Bronchial epithelial cell (primary cell): ENCODE measurements around the gene TRIM40. TPM values are rescaled to one million over a fixed set of nuclear protein-coding genes. Genes with fewer than 3 reads are reported as not detected.

Source experiments
- DNase-seq: peaks from one replicate; pipeline ENCODE4 v3.0.0-alpha.2; 2010; ENCODE audit warnings: low read depth
- FAIRE-seq: peaks from 2 replicates; lab custom pipeline; 2011; peaks lifted over from hg19 to GRCh38; lab: Jason Lieb, UNC
- H3K27me3 ChIP-seq: 2 replicates; pipeline ENCODE4 v1.5.1; 2011; ENCODE audit warnings: low read length; ENCODE audit not compliant: control insufficient read depth, insufficient read depth
- H3K36me3 ChIP-seq: 2 replicates; pipeline ENCODE4 v1.5.1; 2011; ENCODE audit warnings: low read length; ENCODE audit not compliant: control insufficient read depth, insufficient read depth
- H3K4me3 ChIP-seq: 2 replicates; pipeline ENCODE4 v1.5.1; 2011; ENCODE audit warnings: mild to moderate bottlenecking, low read depth, low read length, control low read depth
- total RNA-seq: library from RNA; depleted of rRNA; stranded (reverse); fragments of >200 nt; gene quantifications from 2 replicates; pipeline ENCODE4 v1.2.1, GENCODE V29; 2014
- TF ChIP-seq, protein P1 (sequence below): IDR thresholded peaks from 2 replicates; pipeline ENCODE4 v1.5.1; 2011; ENCODE audit warnings: mild to moderate bottlenecking, moderate library complexity, low read length, control low read depth, inconsistent platforms; ENCODE audit not compliant: insufficient read depth, severe bottlenecking

TRIM40 gene
- total RNA-seq, 1 donor from 2014 or later = not detected

DNA sequence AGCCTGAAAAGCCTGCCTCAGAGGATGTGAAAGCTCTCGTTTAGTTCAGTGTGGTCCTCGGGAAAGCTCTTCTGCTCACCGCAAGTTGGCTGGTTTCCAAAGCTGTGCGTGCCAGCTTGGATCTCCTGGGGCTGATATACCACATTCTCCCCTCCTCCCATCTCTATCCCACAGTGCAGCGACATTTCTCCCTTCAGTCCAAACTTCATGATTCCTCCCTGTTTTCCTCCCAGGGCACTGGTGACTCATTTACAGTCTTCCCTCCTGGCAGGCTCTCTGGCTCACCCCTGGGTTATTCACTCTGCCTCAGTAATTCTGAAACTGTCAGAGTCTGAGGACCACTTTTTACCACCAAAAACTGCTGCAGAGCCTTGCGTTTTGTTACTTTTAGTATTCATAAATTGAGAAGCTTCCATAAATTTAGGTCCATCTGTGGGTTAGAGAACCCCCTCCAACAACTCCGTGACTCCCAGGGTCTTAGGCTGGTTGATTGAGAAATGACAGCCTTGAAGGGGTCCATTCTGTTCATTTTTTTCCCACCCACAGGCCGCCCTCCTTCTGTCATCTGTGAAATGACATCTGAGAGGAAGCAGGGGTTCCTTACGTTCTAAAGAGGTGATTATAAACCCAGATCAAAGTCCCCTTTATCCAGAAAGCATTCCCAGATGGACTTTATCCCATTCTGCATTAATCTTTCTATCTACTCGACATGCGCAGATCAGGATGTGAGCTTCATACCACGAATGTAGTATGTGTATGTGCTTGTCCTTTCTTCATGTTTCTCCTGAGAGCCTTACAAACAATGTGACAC, 19.0 kb downstream of the TRIM40 start:
- H3K27me3 ChIP-seq = no peaks in the 10 kb centered on the region
- peak; percentile 69 for DNase-seq
- H3K4me3 ChIP-seq = no peak overlapping the region
- TF ChIP-seq, protein P1, sequence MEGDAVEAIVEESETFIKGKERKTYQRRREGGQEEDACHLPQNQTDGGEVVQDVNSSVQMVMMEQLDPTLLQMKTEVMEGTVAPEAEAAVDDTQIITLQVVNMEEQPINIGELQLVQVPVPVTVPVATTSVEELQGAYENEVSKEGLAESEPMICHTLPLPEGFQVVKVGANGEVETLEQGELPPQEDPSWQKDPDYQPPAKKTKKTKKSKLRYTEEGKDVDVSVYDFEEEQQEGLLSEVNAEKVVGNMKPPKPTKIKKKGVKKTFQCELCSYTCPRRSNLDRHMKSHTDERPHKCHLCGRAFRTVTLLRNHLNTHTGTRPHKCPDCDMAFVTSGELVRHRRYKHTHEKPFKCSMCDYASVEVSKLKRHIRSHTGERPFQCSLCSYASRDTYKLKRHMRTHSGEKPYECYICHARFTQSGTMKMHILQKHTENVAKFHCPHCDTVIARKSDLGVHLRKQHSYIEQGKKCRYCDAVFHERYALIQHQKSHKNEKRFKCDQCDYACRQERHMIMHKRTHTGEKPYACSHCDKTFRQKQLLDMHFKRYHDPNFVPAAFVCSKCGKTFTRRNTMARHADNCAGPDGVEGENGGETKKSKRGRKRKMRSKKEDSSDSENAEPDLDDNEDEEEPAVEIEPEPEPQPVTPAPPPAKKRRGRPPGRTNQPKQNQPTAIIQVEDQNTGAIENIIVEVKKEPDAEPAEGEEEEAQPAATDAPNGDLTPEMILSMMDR = no peak
- no peaks in the 10 kb centered on the region for H3K36me3 ChIP-seq
- no peak for FAIRE-seq

DNA sequence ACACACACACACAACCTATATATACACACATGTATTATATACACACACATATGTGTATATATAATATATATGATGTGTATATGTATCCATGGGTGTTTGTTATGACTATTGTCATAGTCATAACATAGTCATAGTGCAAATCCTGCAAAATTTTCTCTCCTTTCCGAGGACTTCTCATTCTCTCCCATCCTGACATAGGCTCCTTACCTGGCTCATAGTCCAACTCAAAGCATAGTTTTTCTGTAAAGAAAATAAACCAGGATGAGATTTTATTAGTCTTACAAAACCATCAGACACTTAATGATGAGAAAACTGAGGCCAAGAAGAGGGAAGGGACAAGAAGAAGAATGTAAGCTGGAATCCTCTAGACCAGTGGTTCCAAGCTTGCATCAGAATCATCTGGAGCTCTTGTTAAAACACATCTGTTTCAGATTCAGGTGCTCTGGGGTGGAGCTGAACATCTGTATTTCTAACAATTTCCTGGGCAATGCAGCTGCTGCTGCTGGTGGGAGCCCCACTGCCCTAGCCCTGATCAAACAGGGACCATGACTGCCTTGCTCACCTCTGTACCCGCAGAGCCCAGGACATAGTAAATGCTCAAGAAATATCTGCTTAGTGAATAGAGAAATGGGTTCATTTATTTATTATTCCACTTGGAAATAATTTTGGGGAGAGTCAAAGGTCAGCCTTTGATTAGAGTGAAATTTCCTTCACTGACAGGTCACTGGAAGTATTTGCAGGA, 19.8 kb downstream of the TRIM40 start:
- Histone ChIP-seq H3K36me3 (no peaks in the 10 kb centered on the region), H3K27me3 (no peaks in the 10 kb centered on the region), H3K4me3 (no peak overlapping the region)
- DNase-seq (peak; percentile 37), FAIRE-seq (no peak)
- TF ChIP-seq, protein P1 = no peak

DNA sequence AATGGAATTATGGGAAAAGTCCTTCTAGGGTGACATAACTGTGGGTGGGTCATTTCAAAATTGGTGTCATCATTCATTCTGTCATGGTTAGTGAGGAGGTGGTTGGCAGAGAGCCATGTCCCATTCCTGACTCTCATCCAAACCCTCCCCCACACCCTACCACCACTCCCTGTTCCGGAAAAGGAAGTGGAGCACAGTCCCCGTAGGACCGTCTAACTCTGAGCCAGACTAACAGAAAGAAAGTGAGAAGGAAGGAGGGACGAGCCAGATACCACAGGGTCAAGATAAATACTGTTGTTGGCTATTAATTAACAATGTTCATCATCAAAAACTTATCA, 20.3 kb downstream of the TRIM40 start:
- H3K27me3 ChIP-seq = no peaks in the 10 kb centered on the region
- FAIRE-seq = no peak
- DNase-seq = peak; percentile 65
- H3K4me3 ChIP-seq = no peak overlapping the region
- TF ChIP-seq, protein P1 = no peak
- no peaks in the 10 kb centered on the region for H3K36me3 ChIP-seq

DNA sequence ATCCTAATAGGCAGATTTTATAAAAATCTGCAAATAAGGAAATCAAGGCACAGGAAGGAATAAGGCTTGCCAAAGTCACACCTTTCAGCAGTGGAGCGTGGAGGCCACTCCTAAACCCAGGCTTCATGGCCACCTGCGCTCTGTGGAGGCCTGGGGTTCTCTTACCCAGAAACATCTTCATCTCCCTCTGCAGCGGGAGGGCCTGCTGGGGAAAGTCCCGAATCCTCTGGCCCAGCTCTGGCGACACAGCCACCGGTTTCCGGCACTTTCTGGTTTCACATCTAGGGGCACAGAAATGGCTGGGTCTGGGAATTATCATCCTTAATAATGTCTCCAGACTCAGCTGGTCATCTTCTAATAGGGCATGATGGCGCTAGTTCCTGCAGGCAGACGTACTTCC, 20.8 kb downstream of the TRIM40 start:
- TF ChIP-seq, protein P1 = no peak
- FAIRE-seq = no peak
- Histone ChIP-seq H3K4me3 (no peak overlapping the region), H3K36me3 (no peaks in the 10 kb centered on the region), H3K27me3 (no peaks in the 10 kb centered on the region)
- DNase-seq = no peak

DNA sequence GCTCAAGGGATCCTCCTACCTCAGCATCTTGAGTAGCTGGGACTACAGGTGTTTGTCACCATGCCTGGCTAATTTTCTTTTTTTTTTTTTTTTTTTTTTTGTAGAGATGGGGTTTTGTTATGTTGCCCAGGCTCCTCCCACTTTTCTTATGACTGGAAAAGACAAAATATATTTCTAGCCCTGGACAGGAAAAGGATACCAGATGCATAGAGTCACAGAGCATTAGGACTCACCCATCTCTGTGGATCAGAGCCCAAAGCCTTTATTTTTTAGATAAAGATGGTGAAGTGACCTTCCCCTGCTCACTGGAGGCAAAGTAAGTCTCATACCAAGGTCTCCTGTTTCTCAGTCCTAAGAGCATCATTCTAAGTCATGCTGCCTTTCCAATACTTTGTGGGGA, 21.6 kb downstream of the TRIM40 start:
- FAIRE-seq (no peak), DNase-seq (no peak)
- no peaks in the 10 kb centered on the region for H3K27me3 ChIP-seq
- H3K36me3 ChIP-seq = no peaks in the 10 kb centered on the region
- no peak overlapping the region for H3K4me3 ChIP-seq
- TF ChIP-seq, protein P1 = no peak
